SU-DHL-6 (cell line): ENCODE data around the gene PDZRN3.

Experiments used
- CTCF ChIP-seq: fragments of 200-600 bp; sonication (generic); IDR thresholded peaks from one replicate; pipeline ENCODE4 v1.5.1; 2017; ENCODE audit warnings: antibody characterized with exemption, mild to moderate bottlenecking, low read length, moderate library complexity; ENCODE audit not compliant: insufficient read depth, poor library complexity, severe bottlenecking
- EZH2phosphoT487 ChIP-seq: fragments of 200-600 bp; sonication (generic), shearing (Covaris generic); conservative IDR thresholded peaks from 2 replicates; pipeline ENCODE4 v1.6.1; 2018; ENCODE audit warnings: mild to moderate bottlenecking, antibody characterized with exemption, low read length, moderate library complexity, mixed read lengths

GRCh38 chr3:73604451-73604850 is 20.3 kb downstream of the PDZRN3 start:
- no peak for TF ChIP-seq CTCF
- TF ChIP-seq EZH2phosphoT487 = no peak
